Neural cell (in vitro differentiated cells): ENCODE results near the gene USP53.

ENCODE experiments used
- CTCF ChIP-seq: fragments of 450-650 bp; IDR thresholded peaks from 2 replicates; pipeline ENCODE4 v1.5.1; 2014; ENCODE audit warnings: antibody characterized with exemption, mild to moderate bottlenecking, moderate library complexity; ENCODE audit not compliant: poor library complexity, severe bottlenecking
- EP300 ChIP-seq: fragments of 450-650 bp; conservative IDR thresholded peaks from 2 replicates; pipeline ENCODE4 v1.6.1; 2014; ENCODE audit warnings: antibody characterized with exemption, mild to moderate bottlenecking, moderate library complexity; ENCODE audit not compliant: poor library complexity, severe bottlenecking
- MXI1 ChIP-seq: fragments of 450-650 bp; conservative IDR thresholded peaks from 2 replicates; pipeline ENCODE4 v1.6.1; 2014; ENCODE audit warnings: antibody characterized with exemption, mild to moderate bottlenecking; ENCODE audit not compliant: poor library complexity, severe bottlenecking
- POLR2AphosphoS5 ChIP-seq: IDR thresholded peaks from 2 replicates; pipeline ENCODE4 v1.6.1; 2012
- TAF1 ChIP-seq: IDR thresholded peaks from 2 replicates; pipeline ENCODE4 v1.6.1; 2012; ENCODE audit warnings: low read depth
- TF ChIP-seq, protein P1 (sequence below): IDR thresholded peaks from 2 replicates; pipeline ENCODE4 v1.6.1; 2012; ENCODE audit warnings: borderline replicate concordance

GRCh38 chr4:119209586-119209985, 2.9 kb upstream of the USP53 start:
- TF ChIP-seq CTCF (no peak), TAF1 (no peak), EP300 (no peak), POLR2AphosphoS5 (no peak), MXI1 (no peak)
- TF ChIP-seq, protein P1, sequence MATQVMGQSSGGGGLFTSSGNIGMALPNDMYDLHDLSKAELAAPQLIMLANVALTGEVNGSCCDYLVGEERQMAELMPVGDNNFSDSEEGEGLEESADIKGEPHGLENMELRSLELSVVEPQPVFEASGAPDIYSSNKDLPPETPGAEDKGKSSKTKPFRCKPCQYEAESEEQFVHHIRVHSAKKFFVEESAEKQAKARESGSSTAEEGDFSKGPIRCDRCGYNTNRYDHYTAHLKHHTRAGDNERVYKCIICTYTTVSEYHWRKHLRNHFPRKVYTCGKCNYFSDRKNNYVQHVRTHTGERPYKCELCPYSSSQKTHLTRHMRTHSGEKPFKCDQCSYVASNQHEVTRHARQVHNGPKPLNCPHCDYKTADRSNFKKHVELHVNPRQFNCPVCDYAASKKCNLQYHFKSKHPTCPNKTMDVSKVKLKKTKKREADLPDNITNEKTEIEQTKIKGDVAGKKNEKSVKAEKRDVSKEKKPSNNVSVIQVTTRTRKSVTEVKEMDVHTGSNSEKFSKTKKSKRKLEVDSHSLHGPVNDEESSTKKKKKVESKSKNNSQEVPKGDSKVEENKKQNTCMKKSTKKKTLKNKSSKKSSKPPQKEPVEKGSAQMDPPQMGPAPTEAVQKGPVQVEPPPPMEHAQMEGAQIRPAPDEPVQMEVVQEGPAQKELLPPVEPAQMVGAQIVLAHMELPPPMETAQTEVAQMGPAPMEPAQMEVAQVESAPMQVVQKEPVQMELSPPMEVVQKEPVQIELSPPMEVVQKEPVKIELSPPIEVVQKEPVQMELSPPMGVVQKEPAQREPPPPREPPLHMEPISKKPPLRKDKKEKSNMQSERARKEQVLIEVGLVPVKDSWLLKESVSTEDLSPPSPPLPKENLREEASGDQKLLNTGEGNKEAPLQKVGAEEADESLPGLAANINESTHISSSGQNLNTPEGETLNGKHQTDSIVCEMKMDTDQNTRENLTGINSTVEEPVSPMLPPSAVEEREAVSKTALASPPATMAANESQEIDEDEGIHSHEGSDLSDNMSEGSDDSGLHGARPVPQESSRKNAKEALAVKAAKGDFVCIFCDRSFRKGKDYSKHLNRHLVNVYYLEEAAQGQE, result no peak
